Measurements from ENCODE around the gene CISD2.
"Not testable (repeated sequence)": the region's sequence is repeated elsewhere in the genome, so short reads cannot be mapped to it uniquely, and the experiment has no call there.

The CISD2 gene

DNA sequence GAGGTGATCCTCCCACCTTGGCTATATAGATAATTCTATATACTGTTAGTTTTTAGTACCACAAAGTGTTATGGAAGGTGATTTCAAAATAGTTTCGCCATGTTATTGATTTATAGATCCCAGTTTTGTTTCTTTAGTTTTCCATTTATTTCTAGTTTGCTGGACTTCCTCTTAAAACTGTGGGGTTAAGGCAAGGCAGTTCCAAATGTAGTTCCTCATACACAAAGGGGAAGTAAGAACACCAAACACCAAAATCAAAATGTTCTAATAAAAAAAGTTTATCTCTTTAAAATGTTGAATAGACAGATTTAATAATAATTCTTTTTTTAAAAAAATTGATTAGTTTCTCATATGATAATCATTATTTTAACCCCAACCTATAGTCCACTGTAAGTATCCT, 6.8 kb upstream of the CISD2 start:
- DNase-seq (ENCODE audit: low read depth in 1 of 2, low spot score in 1 of 2): no peak
- in situ Hi-C loops (cut with HindIII; ENCODE audit: low pct_unique_long_range_greater_than_20kb, low sequenced_read_pairs): no loop called here
- no peak for TF ChIP-seq JUND (IDR thresholded peaks at IDR 0.05; ENCODE audit: low read depth)

DNA sequence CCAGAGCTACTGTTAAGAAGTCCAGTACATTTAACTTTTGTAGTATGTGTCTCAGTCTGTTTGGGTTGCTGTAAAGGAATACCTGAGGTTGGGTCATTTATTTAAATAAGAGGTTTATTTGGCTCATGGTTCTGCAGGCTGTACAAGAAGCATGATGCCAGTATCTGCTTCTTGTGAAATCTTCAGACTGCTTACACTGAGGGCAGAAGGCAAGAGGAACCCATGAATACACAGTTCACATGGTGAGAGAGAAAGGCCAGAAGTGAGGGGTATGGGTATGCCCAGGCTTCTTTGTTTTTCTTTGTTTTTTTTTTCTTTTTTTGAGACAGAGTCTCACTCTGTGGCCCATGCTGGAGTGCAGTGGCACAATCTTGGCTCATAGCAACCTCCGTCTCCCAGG, 6.0 kb upstream of the CISD2 start:
- DNase-seq (ENCODE audit: low read depth in 1 of 2, low spot score in 1 of 2): no peak

DNA sequence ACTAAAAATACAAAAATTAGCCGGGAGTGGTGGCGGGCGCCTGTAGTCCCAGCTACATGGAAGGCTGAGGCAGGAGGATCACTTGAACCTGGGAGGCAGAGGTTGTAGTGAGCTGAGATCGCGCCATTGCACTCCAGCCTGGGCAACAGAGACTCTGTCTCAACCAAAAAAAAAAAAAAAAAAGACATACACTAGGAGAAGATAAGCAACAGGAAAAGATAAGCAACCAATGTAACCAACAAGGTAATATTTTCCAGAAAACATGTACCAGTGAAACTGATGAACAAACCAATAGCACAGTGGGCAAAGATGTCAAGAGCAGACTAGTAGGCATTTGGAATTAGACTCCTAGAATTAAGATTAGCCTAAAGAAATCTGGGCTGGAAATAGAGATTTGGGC, 3.5 kb upstream of the CISD2 start:
- DNase-seq (ENCODE audit: low read depth in 1 of 2, low spot score in 1 of 2); in situ Hi-C loops (cut with HindIII; ENCODE audit: low pct_unique_long_range_greater_than_20kb, low sequenced_read_pairs): not testable (repeated sequence)

More for the DNA sequence above, 6.0 kb upstream of the CISD2 start:
- in situ Hi-C loops (cut with HindIII; ENCODE audit: low pct_unique_long_range_greater_than_20kb, low sequenced_read_pairs): no loop called here
- TF ChIP-seq JUND (IDR thresholded peaks at IDR 0.05; ENCODE audit: low read depth): no peak

DNA sequence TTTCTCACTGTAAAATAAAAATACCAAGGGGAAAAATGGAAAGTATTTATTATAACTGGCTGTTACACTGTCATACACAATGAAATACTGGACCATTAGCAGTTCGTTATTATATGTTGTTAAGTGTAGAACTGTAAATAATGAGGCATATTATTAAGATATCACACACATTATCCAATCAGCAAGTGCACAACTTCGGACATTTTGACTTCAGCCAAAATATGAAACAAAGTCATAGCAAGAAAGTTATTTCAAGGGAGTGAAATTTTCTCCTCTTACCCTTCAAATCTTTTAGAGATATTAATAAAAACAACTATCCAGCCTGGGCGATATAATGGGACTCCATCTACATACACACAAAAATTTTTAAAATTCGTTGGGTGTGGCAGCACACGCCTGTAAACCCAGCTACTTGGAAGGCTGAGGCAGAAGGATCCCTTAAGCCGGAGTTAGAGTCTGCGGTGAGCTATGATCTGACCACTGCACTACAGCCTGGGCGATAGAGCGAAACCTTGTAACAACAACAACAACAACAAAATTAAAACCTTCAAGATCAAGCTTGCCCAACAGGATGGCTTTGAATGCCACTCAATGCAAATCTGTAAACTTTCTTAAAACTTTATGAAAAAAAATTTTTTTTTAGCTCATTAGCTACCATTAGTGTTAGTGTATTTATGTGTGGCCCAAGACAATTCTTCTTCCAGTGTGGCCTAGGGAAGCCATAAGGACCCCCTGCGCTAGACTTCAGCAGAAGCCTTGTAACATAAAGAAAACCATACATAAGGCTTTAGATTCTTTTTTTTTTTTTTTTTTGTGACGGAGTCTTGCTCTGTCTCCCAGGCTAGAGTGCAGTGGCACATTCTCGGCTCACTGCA, 1.3 kb upstream of the CISD2 start:
- in situ Hi-C loops (cut with HindIII; ENCODE audit: low pct_unique_long_range_greater_than_20kb, low sequenced_read_pairs): no loop called here
- TF ChIP-seq JUND (IDR thresholded peaks at IDR 0.05; ENCODE audit: low read depth): no peak
- no peak for DNase-seq (ENCODE audit: low read depth in 1 of 2, low spot score in 1 of 2)

DNA sequence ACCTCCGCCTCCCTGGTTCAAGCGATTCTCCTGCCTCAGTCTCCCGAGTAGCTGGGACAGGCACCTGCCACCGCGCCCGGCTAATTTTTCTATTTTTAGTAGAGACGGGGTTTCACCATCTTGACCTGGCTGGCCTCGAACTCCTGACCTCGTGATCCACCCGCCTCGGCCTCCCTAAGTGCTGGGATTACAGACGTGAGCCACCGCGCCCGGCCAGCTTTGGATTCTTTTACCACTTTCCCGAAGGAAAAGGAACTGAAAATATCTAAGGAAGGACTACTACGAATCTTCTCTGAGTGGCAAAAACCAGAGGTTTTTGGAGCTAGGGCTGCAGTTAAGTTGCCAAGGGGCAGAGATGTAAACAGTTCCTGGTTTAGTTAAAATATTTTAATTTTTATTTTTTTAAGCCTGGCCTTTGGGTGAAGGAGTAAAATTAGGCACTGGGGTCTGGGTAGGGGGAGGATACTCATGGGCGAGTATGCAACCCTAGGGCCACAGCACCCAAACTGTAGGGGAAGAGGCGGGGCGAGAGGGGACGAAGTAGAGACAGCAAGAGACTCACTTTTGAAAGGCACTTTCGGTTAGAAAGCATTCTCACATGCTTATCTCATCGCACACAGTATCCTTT, 525 bp upstream of the CISD2 start:
- TF ChIP-seq JUND (IDR thresholded peaks at IDR 0.05; ENCODE audit: low read depth): no peak
- no peak for DNase-seq (ENCODE audit: low read depth in 1 of 2, low spot score in 1 of 2)
- in situ Hi-C loops (cut with HindIII; ENCODE audit: low pct_unique_long_range_greater_than_20kb, low sequenced_read_pairs): no loop called here

DNA sequence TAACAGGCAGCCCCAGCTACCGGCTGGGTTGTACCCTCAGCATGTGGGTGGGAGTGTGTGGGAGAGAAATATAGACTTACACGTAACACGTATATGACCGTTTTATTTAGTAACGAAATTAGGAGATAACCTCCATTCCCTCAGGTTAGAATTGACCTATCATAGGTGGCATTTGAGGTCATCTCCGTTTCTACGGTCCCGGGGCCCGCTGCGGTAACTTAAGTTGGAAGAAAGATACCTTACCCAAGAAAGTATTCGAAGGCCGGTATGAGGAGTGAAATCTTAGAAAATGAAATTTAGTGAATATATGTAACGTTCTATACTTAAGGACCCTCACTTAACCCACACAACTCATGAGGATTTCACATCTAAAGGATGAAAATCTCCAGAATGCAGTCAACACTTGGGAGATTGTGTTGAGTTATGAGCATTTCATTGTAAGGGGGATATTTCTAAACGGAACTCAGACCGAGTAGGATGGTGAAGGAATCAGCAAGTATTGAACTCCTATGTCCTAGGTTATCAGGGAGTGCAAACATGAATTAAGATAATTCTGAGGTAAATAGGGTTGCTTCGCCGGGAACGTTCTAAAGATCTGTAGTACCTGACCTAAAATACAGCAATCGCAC, 891 bp downstream of the CISD2 start:
- DNase-seq (ENCODE audit: low read depth in 1 of 2, low spot score in 1 of 2): no peak
- in situ Hi-C loops (cut with HindIII; ENCODE audit: low pct_unique_long_range_greater_than_20kb, low sequenced_read_pairs): no loop called here
- no peak for TF ChIP-seq JUND (IDR thresholded peaks at IDR 0.05; ENCODE audit: low read depth)

DNA sequence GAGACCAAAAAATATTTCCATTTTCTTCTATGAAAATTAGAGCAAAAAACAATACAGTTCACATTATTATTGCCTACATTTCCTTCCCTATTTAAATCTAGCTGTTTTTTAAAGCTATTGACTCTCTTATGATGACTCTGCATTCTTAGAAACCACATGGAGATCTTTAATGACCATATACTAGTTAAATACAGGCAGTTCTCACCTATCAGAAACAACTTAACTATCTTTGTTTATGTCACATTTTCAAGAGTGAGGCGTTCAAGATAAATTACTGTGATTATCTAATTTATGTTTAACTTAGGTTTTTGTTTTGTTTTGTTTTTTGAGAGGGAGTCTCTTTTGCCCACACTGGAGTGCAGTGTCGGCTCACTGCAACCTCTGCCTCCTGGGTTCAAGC, 3.0 kb downstream of the CISD2 start:
- in situ Hi-C loops (cut with HindIII; ENCODE audit: low pct_unique_long_range_greater_than_20kb, low sequenced_read_pairs): no loop called here
- no peak for TF ChIP-seq JUND (IDR thresholded peaks at IDR 0.05; ENCODE audit: low read depth)
- DNase-seq (ENCODE audit: low read depth in 1 of 2, low spot score in 1 of 2): no peak

DNA sequence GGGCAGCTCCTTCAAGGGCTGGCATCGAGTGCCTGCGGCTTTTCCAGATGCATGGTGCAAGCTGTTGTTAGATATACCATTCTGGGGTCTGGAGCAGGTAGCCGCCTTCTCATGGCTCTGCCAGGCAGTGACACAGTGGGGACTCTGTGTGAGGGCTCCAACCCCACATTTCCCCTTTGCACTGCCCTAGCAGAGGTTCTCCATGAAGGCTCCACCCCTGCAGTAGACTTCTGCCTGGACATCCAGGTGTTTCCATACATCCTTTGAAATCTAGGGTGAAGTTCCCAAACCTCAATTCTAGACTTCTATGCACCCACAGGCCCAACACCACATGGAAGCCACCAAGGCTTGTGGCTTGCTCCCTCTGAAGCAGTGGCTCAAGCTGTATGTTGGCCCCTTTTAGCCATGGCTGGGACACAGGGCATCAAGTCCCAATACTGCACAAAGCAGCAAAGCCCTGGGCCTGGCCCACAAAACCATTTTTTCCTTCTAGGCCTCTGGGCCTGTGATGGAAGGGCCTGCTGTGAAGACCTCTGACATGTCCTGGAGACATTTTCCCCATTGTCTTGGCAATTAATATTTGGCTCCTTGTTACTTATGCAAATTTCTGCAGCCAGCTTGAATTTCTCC, 8.8 kb downstream of the CISD2 start:
- in situ Hi-C loops (cut with HindIII; ENCODE audit: low pct_unique_long_range_greater_than_20kb, low sequenced_read_pairs); DNase-seq (ENCODE audit: low read depth in 1 of 2, low spot score in 1 of 2): not testable (repeated sequence)

DNA sequence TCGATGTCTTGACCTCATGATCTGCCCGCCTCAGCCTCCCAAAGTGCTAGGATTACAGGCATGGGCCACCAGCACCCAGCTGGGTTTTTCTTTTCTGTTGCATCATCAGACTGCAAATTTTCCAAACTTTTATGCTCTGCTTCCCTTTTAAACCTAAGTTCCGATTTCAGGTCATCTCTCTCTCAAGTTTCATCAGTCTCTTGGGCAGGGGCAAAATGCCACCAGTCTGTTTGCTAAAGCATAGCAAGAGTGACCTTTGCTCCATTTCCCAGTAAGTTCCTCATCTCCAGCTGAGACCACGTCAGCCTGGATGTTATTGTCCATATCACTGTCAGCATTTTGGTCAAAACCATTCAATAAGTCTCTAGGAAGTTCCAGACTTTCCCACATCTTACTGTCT, 9.6 kb downstream of the CISD2 start:
- DNase-seq (ENCODE audit: low read depth in 1 of 2, low spot score in 1 of 2); in situ Hi-C loops (cut with HindIII; ENCODE audit: low pct_unique_long_range_greater_than_20kb, low sequenced_read_pairs): not testable (repeated sequence)

DNA sequence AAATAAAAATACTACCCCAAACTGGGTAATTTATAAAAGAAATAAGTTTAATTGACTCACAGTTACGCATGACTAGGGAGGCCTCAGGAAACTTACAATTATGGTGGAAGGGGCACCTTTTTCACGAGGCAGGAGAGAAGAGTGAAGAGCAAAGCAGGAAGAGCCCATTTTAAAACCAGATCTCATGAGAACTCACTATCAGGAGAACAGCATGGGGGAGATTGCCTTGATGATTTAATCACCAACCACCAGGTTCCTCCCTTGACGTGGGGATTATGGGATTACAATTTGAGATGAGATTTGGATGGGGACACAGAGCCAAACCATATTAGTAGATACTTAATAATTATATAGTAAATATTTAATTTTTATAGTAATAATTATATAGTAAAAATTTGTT, 10.1 kb downstream of the CISD2 start:
- in situ Hi-C loops (cut with HindIII; ENCODE audit: low pct_unique_long_range_greater_than_20kb, low sequenced_read_pairs): no loop called here
- no peak for DNase-seq (ENCODE audit: low read depth in 1 of 2, low spot score in 1 of 2)
- TF ChIP-seq JUND (IDR thresholded peaks at IDR 0.05; ENCODE audit: low read depth): no peak

DNA sequence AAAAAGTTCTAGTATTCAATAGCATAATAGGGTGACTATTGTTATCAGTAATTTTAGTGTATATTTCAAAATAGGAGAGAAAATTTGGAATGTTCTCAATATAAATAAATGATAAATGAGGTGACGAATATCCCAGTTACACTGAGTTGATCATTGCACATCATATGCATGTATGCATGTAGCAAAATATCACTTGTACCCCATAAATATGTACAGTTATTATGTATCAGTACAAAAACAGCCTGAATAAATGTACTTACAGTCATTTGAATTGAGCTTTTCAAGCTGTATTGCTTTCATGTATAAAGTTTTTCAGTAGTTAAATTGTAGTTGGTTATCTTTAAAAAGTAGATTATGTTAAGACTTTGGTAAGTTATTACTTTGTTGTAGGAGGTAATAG, 12.6 kb downstream of the CISD2 start:
- DNase-seq (ENCODE audit: low read depth in 1 of 2, low spot score in 1 of 2): no peak
- in situ Hi-C loops (cut with HindIII; ENCODE audit: low pct_unique_long_range_greater_than_20kb, low sequenced_read_pairs): no loop called here
- no peak for TF ChIP-seq JUND (IDR thresholded peaks at IDR 0.05; ENCODE audit: low read depth)

DNA sequence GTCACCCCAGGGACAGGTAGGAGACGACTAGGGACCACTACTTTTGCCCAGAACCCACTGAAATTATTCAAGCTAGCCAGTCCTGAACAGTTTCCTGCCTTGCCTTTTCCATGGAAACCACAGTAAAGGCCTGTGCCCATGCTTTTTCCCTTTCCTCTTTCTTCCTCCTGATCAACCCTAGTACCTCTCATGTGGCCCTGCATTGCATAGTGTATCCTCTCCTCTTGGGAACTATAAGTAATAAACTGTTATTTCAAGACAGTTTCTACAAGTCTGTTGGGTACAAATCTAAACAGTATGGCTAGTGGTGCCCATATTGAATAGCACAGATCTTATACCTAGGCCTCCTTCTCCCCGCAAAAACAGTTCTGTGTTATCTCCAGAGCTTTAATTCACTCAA, 14.5 kb downstream of the CISD2 start:
- no peak for DNase-seq (ENCODE audit: low read depth in 1 of 2, low spot score in 1 of 2)
- TF ChIP-seq JUND (IDR thresholded peaks at IDR 0.05; ENCODE audit: low read depth): no peak
- in situ Hi-C loops (cut with HindIII; ENCODE audit: low pct_unique_long_range_greater_than_20kb, low sequenced_read_pairs): no loop called here

DNA sequence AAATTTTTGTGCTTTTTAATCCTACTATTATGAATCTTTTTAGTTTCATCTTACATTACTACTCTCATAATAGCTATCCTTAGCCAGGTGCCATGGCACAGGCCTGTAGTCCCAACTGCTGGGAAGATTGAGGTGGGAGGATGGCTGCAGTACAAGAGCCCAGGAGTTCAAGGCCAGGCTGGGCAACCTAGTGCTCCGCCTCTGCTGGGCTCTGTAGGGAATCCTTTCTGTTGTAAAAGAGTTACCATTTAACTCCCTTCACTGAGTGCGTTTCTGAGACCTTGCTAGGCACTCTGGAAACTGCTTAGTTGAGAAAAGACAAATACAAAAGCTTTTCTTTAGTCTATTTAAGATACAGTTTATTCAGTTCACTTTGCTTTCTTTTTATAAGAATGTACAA, 19.8 kb downstream of the CISD2 start:
- in situ Hi-C loops (cut with HindIII; ENCODE audit: low pct_unique_long_range_greater_than_20kb, low sequenced_read_pairs); DNase-seq (ENCODE audit: low read depth in 1 of 2, low spot score in 1 of 2): not testable (repeated sequence)

DNA sequence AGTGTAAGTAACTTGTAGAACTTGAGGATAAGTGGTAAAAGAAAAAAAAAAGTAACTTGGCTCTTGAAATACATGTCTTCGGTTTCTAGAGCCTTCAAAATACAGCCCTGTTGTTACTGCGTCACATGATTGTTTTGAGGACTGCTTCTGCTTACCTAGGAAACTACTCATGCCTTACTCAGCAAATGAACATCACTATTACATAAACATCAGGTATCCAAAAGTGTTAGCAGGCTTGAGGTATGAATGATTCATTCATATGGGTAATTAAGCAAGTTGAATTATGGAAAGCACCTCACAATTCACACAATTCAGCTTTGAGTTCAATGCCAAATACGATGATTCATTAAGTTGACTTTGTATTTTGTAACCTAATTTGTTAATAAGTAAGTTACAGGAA, 21.1 kb downstream of the CISD2 start:
- in situ Hi-C loops (cut with HindIII; ENCODE audit: low pct_unique_long_range_greater_than_20kb, low sequenced_read_pairs); DNase-seq (ENCODE audit: low read depth in 1 of 2, low spot score in 1 of 2): not testable (repeated sequence)

DNA sequence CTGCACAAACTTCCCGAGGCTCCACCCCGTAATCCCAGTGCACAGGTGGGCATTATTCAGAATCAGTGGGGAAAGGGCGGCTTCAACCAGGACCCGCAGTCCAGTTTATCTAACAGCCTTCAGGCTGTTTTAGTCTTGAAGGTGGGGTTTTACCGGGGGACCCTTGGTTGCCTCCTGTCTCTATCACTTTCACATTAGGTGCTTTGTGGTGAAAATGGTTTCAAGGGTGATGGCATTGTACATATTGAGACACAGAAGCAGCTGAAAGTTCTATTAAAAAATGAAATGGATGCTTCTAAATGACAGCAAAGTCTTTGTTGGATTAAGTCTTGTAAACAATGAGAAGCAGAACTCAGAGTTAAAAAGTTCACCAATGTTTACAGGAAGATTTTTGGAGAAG, 27.8 kb downstream of the CISD2 start:
- in situ Hi-C loops (cut with HindIII; ENCODE audit: low pct_unique_long_range_greater_than_20kb, low sequenced_read_pairs); DNase-seq (ENCODE audit: low read depth in 1 of 2, low spot score in 1 of 2): not testable (repeated sequence)

DNA sequence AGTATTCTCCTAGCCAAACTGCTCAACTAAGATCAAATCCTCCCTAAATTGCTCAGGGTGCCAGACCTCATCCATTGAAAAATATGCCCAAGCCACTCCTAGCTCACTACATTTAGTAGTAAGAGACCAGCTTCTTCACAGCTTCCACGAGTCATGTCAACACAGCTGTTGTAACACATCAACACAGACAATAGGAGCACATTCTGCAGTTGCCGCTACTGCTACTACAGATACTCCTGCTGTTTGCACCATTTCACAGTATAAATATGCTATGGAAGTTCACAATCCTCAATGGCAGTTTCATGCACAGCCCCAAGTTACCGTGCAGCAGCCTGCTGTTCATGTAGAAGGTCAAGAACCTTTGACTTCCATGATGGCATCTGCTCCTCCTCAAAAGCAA, 28.8 kb downstream of the CISD2 start:
- DNase-seq (ENCODE audit: low read depth in 1 of 2, low spot score in 1 of 2); in situ Hi-C loops (cut with HindIII; ENCODE audit: low pct_unique_long_range_greater_than_20kb, low sequenced_read_pairs): not testable (repeated sequence)
